Immature natural killer cell (primary cell): Measurements from ENCODE around the gene ZFP62. TPM values are rescaled to one million over a fixed set of nuclear protein-coding genes. Genes with fewer than 3 reads are reported as not detected.
A peak's percentile ranks its signal among the peaks of the same experiment; 100 is the strongest.

ENCODE experiments used
- DNase-seq, 3 donors: peaks; one replicate each; pipeline ENCODE4 v3.0.0; 2022; ENCODE audit warnings: mixed read lengths in 1 of 3
- H3K27ac Mint-ChIP-seq, 6 donors: one replicate each; pipeline ENCODE4 v1.8.0; 2020; ENCODE audit warnings: mixed read lengths in 6 of 6, mild to moderate bottlenecking in 5 of 6, inconsistent platforms in 4 of 6, moderate library complexity in 3 of 6
- H3K27me3 Mint-ChIP-seq, 3 donors: one replicate each; pipeline ENCODE4 v1.8.0; 2020 to 2021; ENCODE audit warnings: low read depth in 3 of 3, mild to moderate bottlenecking in 3 of 3, mixed read lengths in 3 of 3, moderate library complexity in 3 of 3, inconsistent platforms in 1 of 3
- H3K36me3 Mint-ChIP-seq, 3 donors: one replicate each; pipeline ENCODE4 v1.8.0; 2020; ENCODE audit warnings: mixed read lengths in 3 of 3, inconsistent platforms in 2 of 3, mild to moderate bottlenecking in 2 of 3
- H3K4me1 Mint-ChIP-seq, 2 donors: one replicate each; pipeline ENCODE4 v1.8.0; 2020; ENCODE audit warnings: inconsistent platforms in 2 of 2, mild to moderate bottlenecking in 2 of 2, mixed read lengths in 2 of 2, moderate library complexity in 1 of 2
- H3K4me3 Mint-ChIP-seq, 5 donors: one replicate each; pipeline ENCODE4 v1.8.0; 2020; ENCODE audit warnings: mild to moderate bottlenecking in 5 of 5, mixed read lengths in 5 of 5, inconsistent platforms in 3 of 5, moderate library complexity in 3 of 5
- H3K9me3 Mint-ChIP-seq, 6 donors: one replicate each; pipeline ENCODE4 v1.8.0; 2020; ENCODE audit warnings: mild to moderate bottlenecking in 6 of 6, mixed read lengths in 6 of 6, inconsistent platforms in 4 of 6, moderate library complexity in 3 of 6
- polyA plus RNA-seq, 3 donors: library from polyadenylated mRNA; unstranded; fragments of 300-500 nt; fragmentation: Illumina TruSeq; gene quantifications; one replicate each; pipeline ENCODE4 v1.2.3, GENCODE V29; 2021

ZFP62 gene
- polyA plus RNA-seq, 3 donors from 2014 or later, result 7.4 to 9.8 (median 8.9) TPM

DNA sequence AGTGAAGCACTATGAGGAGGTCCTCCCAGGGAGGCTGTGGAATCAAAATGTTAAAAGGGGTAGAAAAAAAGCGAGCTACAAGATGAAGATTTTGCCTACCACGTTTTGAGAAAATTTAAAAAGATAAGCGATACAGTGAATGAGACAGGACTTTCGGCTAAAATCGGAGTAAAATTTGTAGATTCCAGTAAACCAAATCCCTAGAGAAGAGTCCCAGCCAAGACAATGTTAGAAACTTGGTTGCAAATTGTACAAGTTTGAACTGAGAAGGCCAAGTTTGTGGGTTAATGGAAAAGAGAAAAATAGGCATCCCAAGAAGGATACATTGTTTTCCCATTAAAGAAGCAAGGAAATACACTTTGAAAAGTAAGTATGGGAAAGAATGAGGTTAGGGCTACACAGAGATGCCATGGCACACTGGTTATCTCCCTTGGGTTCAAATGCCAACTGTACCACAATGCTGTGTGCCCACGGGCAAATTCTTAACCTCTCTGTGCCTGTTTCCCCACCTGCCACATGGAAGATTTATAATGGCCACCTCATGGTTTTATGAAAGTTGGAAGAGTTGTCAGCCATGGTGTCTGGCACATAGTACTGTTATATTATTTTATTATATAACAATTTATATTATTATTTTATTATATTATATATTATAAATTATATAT is 42.3 kb downstream of the ZFP62 start:
- no peaks in the 10 kb centered on the region for H3K9me3 Mint-ChIP-seq
- H3K36me3 Mint-ChIP-seq, result no peaks in the 10 kb centered on the region
- H3K4me3 Mint-ChIP-seq, result no peak overlapping the region
- H3K27me3 Mint-ChIP-seq, result peaks cover 1 to 8% (median 1%) of the 10 kb centered on the region in 3 donors
- no peak for DNase-seq
- H3K27ac Mint-ChIP-seq, result no peak overlapping the region
- H3K4me1 Mint-ChIP-seq, result peaks cover 0 to 7% of the 10 kb centered on the region in 2 donors

DNA sequence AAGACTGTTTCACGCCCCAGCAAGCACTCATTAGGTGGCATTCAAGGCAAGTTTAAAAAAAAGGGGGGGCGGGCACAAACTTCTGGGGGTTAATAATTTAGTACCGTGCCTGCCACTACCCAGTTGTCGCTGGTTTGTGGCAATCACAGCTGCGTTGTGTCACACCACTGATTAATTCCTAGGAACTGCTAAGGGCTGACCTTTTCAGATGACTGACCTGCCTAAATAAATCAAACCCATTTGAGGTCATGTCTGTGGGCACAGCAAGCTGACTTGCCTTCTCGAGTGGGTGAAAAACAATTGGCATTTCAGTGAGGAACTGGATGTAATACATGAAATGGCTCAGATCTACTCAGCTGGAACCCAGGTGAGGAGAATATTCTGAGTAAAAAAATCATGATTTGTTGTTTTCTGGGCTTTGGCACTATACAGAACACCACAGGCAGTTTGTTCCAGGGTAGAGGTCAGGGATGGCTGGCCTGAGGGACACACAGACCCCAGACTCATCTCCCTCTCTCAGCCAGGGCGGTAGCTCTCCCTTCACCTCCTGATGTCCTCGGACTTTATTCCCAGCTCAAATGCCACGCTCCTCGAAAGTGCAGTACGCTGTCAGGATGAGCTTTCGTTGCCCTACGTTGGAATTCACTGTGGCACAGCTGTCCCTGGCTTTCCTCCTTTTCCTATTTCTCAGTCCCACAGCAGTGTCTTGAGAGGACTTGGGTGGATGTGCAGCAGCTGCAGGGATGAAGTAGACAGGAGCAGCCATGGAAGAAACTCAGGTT is 43.0 kb downstream of the ZFP62 start:
- DNase-seq, result no peak
- Mint-ChIP-seq H3K27ac (no peak overlapping the region), H3K4me3 (no peak overlapping the region), H3K27me3 (peaks cover 1 to 8% (median 1%) of the 10 kb centered on the region in 3 donors), H3K9me3 (no peaks in the 10 kb centered on the region), H3K36me3 (no peaks in the 10 kb centered on the region), H3K4me1 (peaks cover 2 to 7% of the 10 kb centered on the region in 2 donors)

DNA sequence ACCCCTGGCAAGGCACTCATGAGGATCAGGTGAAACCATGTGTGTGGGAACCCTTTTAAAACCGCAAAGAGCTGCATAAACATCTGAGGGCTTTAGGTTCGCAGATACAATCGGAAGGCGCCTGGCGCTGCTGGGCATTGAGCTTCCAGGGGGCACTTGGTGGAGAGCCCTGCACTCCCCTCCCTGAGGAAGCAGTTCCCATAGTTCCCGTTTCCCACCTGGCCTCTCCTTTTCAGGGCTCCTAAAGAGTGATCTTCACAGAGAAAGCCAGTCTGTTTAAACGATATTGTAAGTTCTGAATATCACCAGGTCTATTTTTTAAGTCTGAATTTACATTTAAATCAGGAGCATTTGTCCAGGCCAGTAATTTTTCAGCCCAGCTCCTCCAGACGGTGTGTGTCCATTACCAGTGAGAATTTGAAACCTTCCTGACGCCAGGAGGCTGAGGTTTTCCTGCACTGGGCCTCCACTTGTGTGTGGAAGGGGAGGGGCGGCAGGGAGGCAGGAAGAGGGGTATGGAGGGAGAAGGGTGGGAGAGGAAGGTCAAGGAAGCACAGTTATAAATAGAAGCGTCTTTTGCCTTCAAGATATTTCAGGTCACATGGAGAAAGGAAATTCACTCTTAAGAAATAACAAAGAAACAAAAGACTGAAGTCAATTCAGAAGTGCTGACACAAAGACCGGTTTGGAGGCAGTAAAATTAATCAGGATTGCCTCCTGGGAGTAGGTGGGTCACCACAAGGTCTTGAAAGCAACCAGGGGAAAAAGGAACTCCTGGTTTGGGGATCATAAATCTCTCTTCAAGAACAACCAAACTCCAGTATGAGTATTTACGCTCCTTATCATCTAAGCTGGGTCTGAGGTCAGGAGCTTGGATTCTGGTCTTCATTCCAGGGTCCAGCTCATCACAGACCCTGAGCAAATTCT is 44.2 kb downstream of the ZFP62 start:
- Mint-ChIP-seq H3K27ac (no peak overlapping the region), H3K9me3 (no peaks in the 10 kb centered on the region), H3K4me1 (peaks cover 9 to 11% of the 10 kb centered on the region in 2 donors)

DNA sequence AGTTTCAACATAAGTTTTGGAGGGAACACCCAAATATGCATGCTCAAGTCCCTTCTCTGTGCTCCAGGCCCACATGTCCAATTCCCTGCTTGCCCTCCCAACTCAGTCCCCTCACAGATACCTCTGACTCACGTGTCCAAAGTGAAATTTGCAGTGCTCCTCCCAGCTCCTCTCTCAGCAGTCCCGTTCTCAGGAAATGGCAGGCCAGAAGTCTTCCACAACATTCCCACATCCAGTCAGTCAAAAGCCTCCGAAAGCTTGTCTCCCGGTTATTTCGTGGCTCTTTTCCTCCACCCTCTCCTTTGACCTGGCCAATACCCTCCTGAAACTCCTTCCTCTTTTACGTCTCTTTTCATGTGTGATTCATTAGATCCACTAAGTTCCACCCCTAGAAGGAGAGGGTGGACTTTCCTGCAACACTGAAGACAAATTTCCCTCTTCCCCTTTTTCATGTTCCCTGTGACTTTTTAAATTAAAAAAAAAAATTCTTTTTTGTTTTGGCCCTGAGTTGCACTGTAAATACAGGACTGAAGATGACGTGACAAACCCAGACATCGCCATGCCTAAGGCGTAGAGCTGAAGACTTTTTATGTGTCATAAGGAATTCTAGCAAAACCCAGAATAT is 45.7 kb downstream of the ZFP62 start:
- no peaks in the 10 kb centered on the region for H3K36me3 Mint-ChIP-seq
- H3K9me3 Mint-ChIP-seq, result no peaks in the 10 kb centered on the region
- no peak for DNase-seq
- peak overlapping the region in 3 of 5 donors; percentile 17 to 53 (median 47) for H3K4me3 Mint-ChIP-seq
- H3K27me3 Mint-ChIP-seq, result peaks cover 5 to 11% (median 10%) of the 10 kb centered on the region in 3 donors
- H3K27ac Mint-ChIP-seq, result peak overlapping the region in 3 of 6 donors; percentile 22 to 41 (median 23)
- H3K4me1 Mint-ChIP-seq, result peaks cover 18 to 21% of the 10 kb centered on the region in 2 donors

More for the DNA sequence above, 44.2 kb downstream of the ZFP62 start:
- peaks cover 1 to 8% (median 3%) of the 10 kb centered on the region in 3 donors for H3K27me3 Mint-ChIP-seq
- DNase-seq, result no peak
- H3K36me3 Mint-ChIP-seq, result no peaks in the 10 kb centered on the region
- H3K4me3 Mint-ChIP-seq, result no peak overlapping the region

DNA sequence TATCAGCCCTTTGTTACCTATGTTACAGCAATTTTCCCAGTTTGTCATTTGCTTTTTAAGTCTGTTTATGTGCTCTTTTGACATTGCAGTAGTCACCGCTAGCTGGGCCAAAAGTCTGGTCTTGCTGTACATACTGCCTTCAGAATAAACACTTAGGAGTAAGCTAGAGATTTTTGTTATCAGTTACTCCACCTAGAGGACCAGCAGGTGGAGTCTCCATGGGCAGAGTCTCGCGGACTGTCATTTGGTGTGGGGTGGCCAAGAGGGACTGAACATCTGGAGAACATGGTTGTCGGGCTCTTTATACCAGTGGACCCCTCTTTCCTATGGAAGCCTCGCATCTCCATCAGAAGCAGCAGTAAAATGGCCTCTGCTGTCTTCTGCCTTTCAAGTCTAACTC is 47.7 kb downstream of the ZFP62 start:
- Mint-ChIP-seq H3K27me3 (peaks cover 15 to 22% (median 21%) of the 10 kb centered on the region in 3 donors), H3K9me3 (no peaks in the 10 kb centered on the region), H3K36me3 (peaks cover 0 to 3% (median 0%) of the 10 kb centered on the region in 3 donors), H3K4me3 (peak overlapping the region in 3 of 5 donors; percentile 25 to 50 (median 38)), H3K4me1 (peaks cover 32 to 37% of the 10 kb centered on the region in 2 donors), H3K27ac (peak overlapping the region in 4 of 6 donors; percentile 1 to 81 (median 62))
- DNase-seq, result no peak

DNA sequence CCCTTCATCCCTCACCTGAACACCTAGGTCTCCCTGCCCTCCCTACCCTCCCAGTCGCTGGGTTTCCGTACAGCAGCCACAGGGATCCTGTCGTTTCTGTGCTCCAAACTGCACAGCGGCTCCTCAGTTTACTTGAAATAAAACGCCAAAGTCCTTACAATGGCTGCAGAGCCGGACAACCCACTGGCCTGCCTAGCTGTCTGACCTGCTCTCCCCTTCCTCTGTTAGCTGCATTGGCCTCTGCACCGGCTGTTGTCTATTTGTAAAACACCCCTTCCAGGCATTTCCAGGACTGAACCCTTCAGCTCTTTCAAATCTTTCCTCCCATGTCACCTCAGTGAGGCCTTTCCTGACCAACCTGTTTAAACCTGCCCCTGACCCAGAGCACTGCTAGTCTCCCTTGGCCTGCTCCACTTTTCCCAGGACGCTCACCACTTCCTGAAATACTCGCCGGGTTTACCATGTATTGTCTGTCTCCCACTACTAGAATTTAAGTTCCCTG is 49.4 kb downstream of the ZFP62 start:
- Mint-ChIP-seq H3K27me3 (peaks cover 14 to 21% (median 15%) of the 10 kb centered on the region in 3 donors), H3K9me3 (no peaks in the 10 kb centered on the region), H3K27ac (peak overlapping the region; percentile 96 to 99 (median 97)), H3K4me1 (peaks cover 49 to 51% of the 10 kb centered on the region in 2 donors), H3K4me3 (peak overlapping the region; percentile 85 to 98 (median 86)), H3K36me3 (peaks cover 0 to 5% (median 3%) of the 10 kb centered on the region in 3 donors)
- no peak for DNase-seq

DNA sequence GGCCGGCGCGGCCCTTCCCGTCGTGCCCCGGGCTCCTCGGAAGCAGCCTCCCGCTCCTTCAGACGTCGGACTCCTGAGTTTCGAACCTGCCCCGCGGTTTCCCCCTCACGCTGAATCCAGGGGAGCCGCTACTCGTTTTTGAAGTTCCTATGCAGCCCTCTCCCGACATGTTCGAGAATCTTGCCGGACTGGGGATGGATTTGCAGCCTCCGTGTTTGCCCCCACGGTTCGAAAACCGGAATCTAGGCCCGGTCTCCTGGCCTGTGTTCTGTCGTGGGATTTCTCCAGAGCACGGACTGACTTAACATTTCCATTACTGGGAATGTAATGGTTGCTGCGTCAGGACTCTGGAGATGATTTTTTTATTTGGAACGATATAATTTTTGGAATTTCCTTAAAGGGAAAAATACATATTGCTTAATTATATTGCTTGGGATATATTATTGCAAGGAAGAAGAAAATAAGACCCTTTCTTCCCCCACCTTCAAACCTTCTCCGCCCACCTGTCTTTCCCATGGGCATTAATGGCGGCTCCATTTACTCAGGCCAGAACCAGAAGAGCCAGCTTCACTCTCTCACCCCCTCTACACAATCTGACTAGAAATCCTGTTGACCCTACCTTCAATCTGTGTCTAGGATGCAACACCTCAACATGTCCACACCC is 50.0 kb downstream of the ZFP62 start:
- H3K9me3 Mint-ChIP-seq, result no peaks in the 10 kb centered on the region
- peaks cover 0 to 5% (median 3%) of the 10 kb centered on the region in 3 donors for H3K36me3 Mint-ChIP-seq
- DNase-seq, result no peak
- H3K27ac Mint-ChIP-seq, result peak overlapping the region; percentile 96 to 99 (median 97)
- H3K4me3 Mint-ChIP-seq, result peak overlapping the region; percentile 85 to 98 (median 86)
- H3K4me1 Mint-ChIP-seq, result peaks cover 53 to 55% of the 10 kb centered on the region in 2 donors
- peaks cover 14 to 23% (median 15%) of the 10 kb centered on the region in 3 donors for H3K27me3 Mint-ChIP-seq

DNA sequence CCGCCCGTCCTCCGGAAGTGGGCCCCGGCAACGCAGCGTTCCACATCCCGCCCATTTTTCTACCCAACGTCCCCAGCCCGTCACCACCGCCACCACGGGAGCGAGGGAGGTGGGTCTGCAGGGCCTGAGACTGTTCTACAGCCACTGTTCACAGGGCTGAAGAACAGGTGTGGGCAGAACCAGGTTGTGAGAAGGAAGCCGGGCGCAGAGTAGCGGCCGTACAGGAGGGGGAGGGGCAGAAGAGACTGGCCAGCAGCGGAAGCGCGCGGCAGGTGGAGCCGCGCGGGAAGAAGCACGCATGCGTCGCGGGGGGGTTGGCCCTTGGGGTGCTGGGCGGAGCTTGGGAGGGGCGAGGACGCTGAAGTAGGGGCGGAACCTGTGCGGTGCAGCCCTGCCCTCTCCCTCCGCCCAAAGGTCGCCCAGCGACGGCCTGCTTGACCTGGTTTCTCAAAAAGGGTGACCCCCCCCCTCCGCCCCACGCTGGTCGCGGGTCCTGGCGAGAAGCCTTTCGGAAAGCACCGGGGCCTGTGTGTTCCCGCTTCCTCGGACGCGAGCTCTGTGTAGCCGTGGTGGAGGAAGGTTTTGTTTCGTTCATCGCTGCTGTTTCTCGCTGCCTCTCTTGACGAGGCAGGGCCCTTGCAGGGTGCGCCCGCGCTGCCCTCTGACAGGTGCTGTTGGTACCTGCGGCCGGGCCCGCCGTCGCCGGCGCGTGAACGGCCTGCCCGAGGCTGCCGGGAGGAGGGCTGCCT is 50.7 kb downstream of the ZFP62 start:
- peak overlapping the region; percentile 85 to 98 (median 87) for H3K4me3 Mint-ChIP-seq

DNA sequence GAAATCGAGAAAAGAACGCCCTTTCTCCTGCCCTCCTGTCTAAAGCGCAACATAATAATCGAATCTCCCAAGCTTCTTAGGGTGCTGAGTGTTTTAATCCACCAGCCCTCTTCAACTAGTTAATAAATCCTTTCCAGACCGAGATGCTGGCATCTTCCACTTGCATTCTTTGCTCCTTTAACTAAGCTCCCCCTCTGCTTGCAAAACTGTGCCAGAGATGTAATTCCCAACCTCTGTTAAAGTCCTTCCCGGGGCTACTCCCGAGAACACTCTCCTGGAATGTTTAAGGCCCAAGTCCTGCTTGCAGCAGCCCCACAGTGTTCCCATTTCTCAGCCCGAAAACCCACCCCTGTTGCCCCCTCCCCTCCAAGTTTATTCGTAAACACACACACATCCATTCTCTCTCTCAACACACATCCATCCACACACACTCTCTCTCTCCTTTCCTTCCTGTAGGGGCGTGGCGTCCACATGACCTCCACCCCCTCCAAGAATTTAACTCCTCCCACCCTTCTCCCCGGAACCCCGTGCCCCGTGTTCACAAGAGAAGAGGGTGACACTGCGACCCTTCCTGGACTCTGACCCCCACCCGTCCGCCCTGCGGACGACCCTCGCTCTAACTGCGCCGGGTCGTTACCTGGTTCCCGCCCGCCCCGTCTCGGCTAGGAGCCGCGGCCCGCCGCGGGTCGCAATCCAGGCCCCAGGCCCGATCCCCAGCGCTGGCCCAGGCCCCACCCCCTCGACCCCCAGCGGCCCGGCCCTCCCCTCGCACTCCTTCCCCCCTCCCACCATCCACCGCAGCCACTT is 51.5 kb downstream of the ZFP62 start:
- Mint-ChIP-seq H3K4me1 (peaks cover 68 to 70% of the 10 kb centered on the region in 2 donors), H3K36me3 (peaks cover 0 to 5% (median 3%) of the 10 kb centered on the region in 3 donors), H3K4me3 (peak overlapping the region; percentile 85 to 98 (median 87)), H3K9me3 (no peaks in the 10 kb centered on the region), H3K27ac (peak overlapping the region; percentile 94 to 100 (median 99)), H3K27me3 (peaks cover 14 to 24% (median 14%) of the 10 kb centered on the region in 3 donors)
- peak; percentile 95 to 97 (median 97) for DNase-seq

More for the DNA sequence above, 50.7 kb downstream of the ZFP62 start:
- peak; percentile 98 to 99 (median 98) for DNase-seq
- peak overlapping the region; percentile 94 to 100 (median 99) for H3K27ac Mint-ChIP-seq
- peaks cover 60 to 62% of the 10 kb centered on the region in 2 donors for H3K4me1 Mint-ChIP-seq
- H3K27me3 Mint-ChIP-seq, result peaks cover 14 to 24% (median 14%) of the 10 kb centered on the region in 3 donors
- H3K36me3 Mint-ChIP-seq, result peaks cover 0 to 5% (median 3%) of the 10 kb centered on the region in 3 donors
- no peaks in the 10 kb centered on the region for H3K9me3 Mint-ChIP-seq

DNA sequence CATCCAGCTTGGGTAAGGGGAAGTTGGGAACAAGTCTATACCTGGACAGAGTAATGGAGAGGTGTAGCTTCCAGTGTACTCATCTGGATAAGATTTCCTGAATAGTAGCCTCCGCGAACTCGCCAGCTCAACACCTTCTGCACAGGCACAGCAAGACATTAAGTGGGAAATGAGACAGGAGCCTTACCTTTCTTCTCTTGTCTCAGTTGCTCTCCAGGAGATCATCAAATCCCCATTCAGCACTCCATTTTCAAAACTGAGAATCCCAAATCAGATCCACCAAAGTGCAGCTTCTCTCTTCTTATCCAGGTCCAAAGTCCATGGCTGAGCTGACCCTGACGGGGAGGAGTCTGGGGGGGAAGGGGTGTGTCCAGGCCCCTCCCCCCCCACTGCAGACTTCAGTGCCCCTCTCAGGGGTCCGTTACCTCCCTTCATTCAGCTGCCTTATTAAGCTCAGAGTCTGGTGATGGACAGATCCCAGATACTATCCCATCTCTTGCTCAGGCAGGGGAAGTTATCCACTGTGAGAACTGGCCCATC is 52.5 kb downstream of the ZFP62 start:
- peaks cover 19 to 33% (median 21%) of the 10 kb centered on the region in 3 donors for H3K27me3 Mint-ChIP-seq
- peaks cover 0 to 5% (median 3%) of the 10 kb centered on the region in 3 donors for H3K36me3 Mint-ChIP-seq
- DNase-seq, result no peak
- no peaks in the 10 kb centered on the region for H3K9me3 Mint-ChIP-seq
- peak overlapping the region; percentile 85 to 98 (median 87) for H3K4me3 Mint-ChIP-seq
- peaks cover 77 to 78% of the 10 kb centered on the region in 2 donors for H3K4me1 Mint-ChIP-seq
- H3K27ac Mint-ChIP-seq, result peak overlapping the region; percentile 94 to 100 (median 98)
